ENCODE data around the gene BLACAT1.

- TF ChIP-seq POLR2A (IDR thresholded peaks at IDR 0.05), result no peak
- no peak for TF ChIP-seq CTCF (IDR thresholded peaks at IDR 0.05)
- TF ChIP-seq POLR2AphosphoS5 (IDR thresholded peaks at IDR 0.05), result no peak
These were observed 38.3 kb upstream of the BLACAT1 start for GRCh38 chr1:205494115-205494514.
